ENCODE results near the gene EXOC3.
"Not testable (repeated sequence)": the region's sequence is repeated elsewhere in the genome, so short reads cannot be mapped to it uniquely, and the experiment has no call there.

EXOC3 gene

DNA sequence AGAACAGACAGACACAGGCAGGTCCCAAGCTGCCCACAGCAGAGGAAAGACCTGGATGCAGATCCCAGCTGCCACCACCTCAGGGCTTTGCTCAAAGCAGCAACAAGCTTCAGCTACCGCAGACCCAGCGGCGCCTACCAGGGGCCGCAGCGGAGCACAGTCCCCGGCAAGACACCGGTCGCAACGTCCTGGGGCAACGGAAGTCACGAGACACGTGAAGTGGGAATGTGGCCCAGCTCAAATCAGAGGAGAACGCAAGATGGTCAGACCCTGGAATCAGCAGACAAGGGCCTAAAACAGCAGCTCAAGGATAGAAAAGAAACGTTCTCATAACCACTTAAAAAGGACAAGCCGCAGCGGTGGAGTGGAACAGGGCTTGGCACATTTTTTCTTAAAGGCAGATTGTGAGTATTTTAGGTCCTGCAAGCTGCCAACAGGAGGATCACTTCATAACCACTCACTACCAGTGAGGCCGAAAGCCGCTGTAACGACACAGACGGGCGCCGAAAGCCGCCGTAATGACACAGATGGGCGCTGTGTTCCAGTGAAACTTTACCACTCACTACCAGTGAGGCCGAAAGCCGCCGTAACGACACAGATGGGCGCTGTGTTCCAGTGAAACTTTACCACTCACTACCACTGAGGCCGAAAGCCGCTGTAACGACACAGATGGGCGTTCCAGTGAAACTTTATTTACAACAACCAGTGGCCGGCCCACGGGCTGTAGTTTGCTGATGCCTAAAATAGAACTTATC, 59.5 kb downstream of the EXOC3 start:
- no peak for DNase-seq (ENCODE audit: low read depth)

DNA sequence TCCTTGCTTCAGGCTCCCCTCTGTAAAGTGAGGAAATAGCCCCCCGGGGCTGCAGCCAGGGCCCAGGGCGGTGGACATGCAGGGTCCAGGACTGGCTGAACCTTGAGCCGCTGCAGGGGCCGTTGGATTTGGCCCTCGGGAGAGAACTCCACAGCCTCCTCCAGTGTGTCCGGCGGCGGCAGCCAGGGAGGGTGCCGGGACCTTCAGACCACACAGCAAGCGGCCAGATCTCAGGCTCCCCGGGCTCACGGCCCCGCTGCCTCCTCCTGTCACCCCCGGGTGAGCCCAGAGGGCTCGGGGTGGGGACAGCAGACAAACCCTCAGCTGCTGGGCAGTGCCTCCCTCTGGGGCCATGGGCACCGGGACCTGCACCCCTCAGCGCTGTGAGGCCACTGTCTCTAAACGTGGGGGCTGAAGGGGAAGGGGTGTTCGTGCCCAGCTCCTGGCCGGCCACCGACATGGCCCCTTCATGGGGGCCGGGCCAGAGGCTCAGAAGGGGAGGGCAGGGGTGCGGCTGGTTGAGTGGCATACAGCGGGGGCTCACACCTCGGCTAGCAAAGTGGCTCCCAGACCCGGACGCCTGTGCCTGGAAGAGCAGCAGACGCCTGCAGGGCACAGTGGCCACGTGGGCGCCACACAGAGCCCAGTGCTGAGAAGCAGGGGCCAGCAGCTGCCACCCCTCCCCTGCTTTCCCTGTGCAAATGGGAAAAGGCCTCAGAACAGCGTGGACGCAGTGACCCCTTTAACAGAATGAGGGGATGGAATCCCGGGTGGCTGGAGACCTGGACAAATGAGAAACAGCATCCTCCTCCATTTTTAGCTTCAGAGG, 61.6 kb downstream of the EXOC3 start:
- DNase-seq (ENCODE audit: low read depth), result no peak

DNA sequence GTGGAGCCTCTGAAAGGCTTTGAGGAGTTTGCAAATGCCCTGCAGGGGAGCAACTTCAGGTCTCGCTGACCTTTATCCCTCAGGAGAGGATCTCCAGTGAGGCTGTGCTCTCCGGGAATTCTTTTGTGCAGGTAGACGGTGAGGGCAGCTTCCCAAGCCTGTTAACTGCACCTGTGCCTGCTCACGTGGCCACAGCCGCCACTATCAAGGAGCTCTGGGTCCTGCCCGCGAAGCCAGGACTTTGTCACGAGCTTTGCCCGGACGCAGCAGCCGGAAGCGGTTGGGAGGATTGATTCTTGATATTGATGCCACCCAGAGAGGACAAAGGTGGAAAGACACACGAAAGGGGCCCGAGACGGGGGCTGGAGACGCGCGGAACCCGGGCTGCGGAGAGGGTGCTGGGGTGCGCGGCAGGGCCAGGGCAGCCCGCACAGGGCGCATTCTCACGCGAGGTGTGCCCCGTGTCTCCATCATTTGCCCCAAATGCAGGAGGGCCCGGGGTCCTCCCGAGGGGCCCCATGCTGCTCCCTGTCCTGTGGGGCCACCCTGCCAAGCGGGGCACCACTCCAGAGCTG, 63.1 kb downstream of the EXOC3 start:
- no peak for DNase-seq (ENCODE audit: low read depth)

DNA sequence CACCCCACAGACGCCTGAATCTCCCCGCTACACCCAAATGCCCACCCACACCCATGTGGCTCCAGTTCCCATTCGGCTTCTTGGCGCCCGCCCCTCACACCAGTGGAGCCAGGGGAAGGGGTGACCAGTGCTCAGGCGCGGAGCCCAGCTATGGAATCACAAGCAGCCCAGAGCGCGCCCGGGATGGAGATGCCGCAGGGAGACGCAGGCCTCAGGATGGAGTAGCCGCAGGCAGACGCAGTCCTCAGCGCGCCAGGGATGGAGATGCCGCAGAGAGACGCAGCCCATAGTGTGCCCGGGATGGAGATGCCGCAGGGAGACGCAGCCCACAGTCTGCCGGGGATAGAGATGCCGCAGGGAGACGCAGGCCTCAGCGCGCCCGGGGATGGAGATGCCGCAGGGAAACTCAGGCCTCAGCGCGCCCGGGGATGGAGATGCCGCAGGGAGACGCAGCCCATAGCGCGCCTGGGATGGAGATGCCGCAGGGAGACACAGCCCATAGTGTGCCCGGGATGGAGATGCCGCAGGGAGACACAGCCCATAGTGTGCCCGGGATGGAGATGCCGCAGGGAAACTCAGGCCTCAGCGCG, 65.1 kb downstream of the EXOC3 start:
- DNase-seq (ENCODE audit: low read depth), result not testable (repeated sequence)

DNA sequence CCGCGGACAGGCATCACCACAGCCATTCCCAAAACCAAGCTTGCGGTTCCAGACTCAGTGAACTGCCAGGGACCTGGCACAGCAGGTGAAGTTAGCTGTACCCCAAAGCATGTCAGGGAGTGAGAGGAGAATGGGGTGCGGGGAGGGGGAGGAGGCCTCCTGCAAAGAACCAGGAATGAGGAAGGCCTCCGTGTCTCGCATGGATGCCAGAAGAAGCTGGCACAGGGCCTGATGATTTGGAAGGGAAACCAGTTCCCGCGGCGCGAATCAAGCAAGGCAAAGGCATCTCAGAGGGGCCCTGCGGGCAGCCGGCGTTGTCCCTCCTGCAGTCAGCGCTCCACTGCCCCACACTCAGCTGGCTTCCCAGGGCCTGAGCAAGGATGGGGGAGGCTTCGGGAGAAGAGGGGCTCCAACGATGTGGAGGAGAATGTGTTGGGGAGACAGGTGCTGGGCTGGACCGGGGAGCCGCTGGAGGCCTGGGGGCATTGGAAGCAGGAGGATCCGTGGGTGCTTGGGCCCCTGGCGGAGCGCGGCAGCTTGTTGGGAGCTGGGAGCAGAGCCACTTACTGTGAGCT, 66.7 kb downstream of the EXOC3 start:
- no peak for DNase-seq (ENCODE audit: low read depth)

DNA sequence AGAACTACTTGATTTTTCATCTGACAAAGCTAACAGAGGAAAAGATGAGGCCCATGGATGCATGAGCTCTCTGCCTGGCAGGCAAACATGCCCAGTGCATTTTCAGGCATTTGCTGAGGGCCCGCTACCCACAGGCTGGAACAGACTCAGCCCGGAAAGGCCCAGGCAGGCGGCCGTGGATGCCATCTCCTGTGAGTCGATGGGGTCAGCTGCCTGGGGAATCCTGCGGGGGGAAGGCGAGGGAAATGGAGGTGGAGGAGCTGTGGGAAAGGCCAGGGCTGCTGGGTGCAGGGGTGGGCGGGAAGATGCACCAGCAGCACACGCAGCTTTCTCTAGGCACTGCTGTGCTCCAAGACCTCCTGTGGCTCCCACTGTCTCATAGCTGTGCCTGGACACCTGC, 67.5 kb downstream of the EXOC3 start:
- DNase-seq (ENCODE audit: low read depth), result no peak

DNA sequence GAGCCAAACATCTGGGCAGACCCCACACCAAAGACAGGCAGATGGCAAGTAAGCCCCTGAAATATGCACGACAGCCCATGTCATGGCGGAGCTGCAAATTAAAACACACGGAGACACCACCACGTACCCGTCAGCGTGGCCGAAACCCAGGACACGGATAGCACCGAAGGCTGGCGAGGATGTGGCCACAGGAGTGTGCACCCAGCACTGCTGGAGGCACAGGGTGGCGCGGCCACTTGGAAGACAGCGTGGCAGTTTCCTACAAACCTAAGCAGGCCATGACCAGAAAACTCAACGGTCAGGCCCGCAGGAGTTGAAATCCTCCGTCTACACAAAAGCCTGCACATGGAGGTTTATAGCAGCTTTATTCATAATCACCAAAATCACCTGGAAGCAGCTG, 68.5 kb downstream of the EXOC3 start:
- DNase-seq (ENCODE audit: low read depth), result no peak

DNA sequence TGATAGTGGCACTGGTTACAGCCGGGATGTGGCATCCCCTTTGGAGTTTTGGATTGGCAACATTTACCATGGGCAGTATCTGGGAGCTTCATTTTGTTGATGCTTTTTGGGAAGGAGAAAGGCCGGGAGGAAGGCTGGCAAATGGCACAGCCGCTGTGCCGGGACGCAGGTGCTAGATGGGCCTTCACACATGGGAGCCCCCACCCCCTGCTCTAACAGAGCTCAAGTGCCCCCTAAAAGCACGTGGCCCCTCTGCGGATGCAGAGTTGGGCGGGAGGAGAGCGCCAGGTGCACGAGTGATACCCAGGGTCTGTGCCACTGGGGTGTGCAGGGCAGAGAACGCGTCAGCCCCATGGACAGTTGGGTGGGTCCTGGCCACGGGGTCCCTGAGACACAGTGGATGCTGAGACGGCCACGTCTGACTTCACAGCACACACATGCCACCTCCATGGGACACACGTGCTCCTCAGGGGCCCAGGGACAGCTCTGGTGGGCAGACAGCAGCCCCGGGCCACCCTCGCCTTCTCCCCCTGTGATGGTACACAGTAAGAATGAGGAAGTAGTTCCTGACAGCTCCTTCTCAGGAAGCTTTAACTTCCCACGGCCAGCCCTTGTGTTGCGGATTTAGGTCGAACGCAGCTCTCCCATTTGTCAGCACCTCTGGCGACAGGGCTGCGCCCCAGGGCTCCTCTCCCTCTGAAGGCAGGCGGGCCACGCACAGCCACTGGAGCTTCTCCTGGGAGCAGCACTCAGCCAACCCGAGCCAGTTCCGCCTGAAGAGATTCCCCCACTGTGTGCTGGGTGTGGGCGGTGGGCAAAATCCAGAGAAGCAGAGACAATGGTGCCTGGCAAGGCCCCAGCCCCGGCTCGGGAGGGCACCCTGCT, 70.5 kb downstream of the EXOC3 start:
- no peak for DNase-seq (ENCODE audit: low read depth)

DNA sequence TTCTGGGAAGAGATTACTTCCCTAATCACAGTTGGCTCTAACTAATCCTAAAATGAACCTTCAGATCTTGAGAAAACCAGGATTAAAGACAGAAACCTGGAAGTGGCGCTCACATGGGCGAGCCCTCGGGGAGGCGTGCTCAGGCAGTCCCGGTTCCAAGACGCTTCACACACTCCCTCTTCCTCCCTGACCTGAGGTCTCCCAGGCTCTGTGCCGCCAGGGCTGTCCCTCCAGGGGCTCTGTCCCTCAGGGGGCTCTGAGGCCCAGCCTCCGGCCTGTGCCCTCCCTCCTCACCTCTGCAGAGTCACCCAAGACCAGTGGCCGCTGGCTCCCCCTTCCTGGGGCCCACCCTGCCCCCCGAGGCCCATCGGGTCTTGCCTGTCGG, 71.1 kb downstream of the EXOC3 start:
- DNase-seq (ENCODE audit: low read depth), result no peak

DNA sequence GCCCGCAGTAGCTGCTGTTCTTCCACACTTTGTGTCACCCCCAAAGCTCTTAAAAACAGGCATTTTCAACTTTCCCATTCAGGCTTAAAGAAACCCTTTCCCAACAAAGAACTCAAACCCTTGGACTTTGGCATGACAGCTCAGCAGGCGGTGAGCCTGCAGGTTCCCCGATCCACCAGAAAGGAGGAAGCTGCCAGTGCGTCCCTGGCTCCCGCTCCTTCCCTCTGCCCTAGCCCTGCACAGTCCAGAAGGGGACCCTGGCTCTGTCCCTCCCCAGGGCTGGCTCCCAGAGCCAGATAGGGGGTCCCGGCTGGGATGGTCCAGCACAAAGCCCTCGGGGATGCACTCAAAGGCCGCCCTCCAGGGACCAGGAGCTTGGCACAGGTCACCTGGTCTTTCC, 71.7 kb downstream of the EXOC3 start:
- DNase-seq (ENCODE audit: low read depth), result no peak

DNA sequence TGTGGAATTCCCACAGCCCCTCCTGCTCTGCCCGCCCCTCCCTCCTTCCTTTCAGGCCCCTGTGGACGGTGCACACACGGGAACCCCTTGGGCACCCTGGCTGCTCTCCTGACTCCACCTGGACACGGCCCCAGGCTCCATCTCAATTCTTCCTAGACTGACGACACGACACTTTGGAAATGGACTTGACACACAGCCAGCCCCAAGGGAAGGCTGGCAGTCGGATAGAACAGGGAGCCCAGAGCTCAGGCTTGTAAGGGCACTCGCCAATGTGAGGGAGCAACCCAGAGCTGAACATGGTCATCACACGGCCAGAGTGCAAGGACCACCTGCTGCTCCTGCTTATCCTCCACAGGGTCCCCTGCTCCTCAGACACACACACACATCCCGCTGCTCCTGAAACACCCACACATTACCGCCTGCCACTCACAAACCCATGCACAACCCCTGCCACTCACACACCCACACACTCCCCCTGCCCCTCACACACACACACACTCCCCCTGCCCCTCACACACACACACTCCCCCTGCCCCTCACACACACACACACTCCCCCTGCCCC, 72.4 kb downstream of the EXOC3 start:
- DNase-seq (ENCODE audit: low read depth), result no peak

DNA sequence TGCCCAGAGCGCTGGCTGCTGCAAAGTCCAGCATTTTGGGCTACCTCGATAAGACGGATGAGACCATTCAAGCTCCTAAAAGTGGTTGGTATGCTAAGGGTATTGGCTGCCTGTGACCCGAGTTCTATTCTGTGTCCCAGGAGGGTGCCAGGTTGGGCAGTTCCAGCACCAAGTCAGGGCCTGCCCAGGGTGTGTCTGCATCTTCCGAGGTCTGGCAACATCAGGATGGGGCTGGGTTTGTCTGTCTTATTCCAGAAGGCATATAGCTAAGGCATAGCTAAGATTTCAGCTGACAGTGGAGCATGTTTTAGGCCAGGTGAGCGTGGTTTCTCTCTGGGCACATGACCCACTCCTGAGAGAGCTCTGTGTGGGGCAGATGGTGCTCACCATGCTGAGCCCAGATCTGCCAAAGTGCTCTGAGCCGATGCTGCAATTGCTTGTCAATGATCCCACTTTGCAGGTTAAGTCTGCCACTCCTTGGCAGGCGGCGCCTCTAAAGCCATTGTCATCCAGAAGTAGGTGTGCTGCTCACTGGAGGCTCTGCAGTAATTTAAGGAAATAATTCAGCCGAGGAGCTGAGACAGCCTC, 73.5 kb downstream of the EXOC3 start:
- DNase-seq (ENCODE audit: low read depth), result no peak
